Measurements from ENCODE around the gene IMPDH2. TPM values are rescaled to one million over a fixed set of nuclear protein-coding genes. Genes with fewer than 3 reads are reported as not detected.

IMPDH2 gene
- total RNA-seq, 1 experiment from 2014 or later = 576 TPM

DNA sequence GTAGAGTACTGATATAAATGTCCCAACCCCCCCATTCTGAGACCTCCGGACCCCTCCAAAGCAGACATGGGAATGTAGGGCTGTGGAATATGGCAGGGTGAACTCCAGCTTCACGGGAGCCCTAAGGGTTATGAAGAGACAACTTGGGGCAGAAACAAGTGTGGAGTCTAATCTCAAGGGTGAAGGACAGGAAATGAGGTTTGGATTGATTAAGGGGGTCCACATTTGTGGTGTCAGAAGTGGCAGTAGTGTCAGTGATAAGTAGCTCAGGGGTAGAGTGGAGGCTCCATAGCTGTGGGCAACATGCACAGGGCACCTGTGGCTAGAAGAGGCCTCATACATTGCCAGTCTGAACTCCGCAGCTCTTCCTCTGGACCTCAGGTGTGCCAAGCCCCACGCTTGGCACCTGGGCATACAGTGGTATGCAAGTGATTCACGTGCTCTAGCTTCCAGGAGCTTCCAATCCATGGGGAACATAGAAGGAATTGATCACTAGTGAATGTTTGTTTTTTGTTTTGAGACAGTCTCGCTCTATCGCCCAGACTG, 43.3 kb downstream of the IMPDH2 start:
- Histone ChIP-seq H3K4me3 (ENCODE audit: low read length) (no peak overlapping the region), H3K9me2 (replicated peaks; ENCODE audit: low read length) (no peaks in the 10 kb centered on the region), H3K4me2 (ENCODE audit: low read length) (no peak overlapping the region), H3K27ac (ENCODE audit: low read length) (no peak overlapping the region), H3K9ac (ENCODE audit: low read length) (no peak overlapping the region), H3K4me1 (ENCODE audit: insufficient read depth, low read length) (peaks cover 8% of the 10 kb centered on the region), H3K27me3 (ENCODE audit: low read length) (no peaks in the 10 kb centered on the region), H4K20me1 (ENCODE audit: low read length) (no peaks in the 10 kb centered on the region), H3F3A (ENCODE audit: low read length, unreplicated experiment) (no peaks in the 10 kb centered on the region), H2AFZ (ENCODE audit: low read length) (no peak overlapping the region), H3K9me3 (ENCODE audit: low read length) (no peaks in the 10 kb centered on the region), H3K36me3 (ENCODE audit: low read depth, low read length) (peaks cover 22% of the 10 kb centered on the region), H3K79me2 (ENCODE audit: low read length) (peaks cover 15% of the 10 kb centered on the region)
- TF ChIP-seq EZH2 (IDR thresholded peaks at IDR 0.05; ENCODE audit: low read length, unreplicated experiment) = no peak
- TF ChIP-seq, protein P1, sequence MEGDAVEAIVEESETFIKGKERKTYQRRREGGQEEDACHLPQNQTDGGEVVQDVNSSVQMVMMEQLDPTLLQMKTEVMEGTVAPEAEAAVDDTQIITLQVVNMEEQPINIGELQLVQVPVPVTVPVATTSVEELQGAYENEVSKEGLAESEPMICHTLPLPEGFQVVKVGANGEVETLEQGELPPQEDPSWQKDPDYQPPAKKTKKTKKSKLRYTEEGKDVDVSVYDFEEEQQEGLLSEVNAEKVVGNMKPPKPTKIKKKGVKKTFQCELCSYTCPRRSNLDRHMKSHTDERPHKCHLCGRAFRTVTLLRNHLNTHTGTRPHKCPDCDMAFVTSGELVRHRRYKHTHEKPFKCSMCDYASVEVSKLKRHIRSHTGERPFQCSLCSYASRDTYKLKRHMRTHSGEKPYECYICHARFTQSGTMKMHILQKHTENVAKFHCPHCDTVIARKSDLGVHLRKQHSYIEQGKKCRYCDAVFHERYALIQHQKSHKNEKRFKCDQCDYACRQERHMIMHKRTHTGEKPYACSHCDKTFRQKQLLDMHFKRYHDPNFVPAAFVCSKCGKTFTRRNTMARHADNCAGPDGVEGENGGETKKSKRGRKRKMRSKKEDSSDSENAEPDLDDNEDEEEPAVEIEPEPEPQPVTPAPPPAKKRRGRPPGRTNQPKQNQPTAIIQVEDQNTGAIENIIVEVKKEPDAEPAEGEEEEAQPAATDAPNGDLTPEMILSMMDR (conservative IDR thresholded peaks at IDR 0.05; ENCODE audit: low read depth, low read length) = no peak
- TF ChIP-seq EZH2phosphoT487 (IDR thresholded peaks at IDR 0.05; ENCODE audit: borderline replicate concordance, low read length) = no peak
- no peak for DNase-seq
- POLR2A ChIA-PET (ENCODE audit: unreplicated experiment) = no interaction called here
- BruUV-seq (replicated peaks) = no TSS peak
- CTCF ChIA-PET = no interaction called here
- intact Hi-C loops (cut with micrococcal nuclease) = no loop called here
- no peak for ATAC-seq

DNA sequence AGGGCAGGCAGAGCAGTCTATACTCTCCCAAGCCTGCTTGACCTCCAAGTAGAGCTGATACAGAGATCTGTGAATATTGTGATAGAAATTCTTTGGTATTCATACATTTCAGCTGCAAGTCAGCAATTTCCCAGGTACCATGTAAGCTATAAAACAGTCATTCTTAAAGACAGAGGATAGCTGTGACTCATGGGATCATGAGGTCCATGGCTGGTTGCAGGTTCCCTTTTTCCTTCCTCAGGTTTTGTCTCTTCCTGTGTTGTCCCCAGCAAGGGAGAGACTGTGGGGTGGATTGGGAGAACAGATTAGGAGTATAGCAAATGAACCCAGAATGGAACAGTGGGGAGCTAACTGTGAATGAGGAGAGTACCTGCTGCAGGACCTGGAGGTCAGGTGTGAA, 44.5 kb downstream of the IMPDH2 start:
- BruUV-seq (replicated peaks) = no TSS peak
- H3K9me3 ChIP-seq (ENCODE audit: low read length) = no peaks in the 10 kb centered on the region
- H3K4me1 ChIP-seq (ENCODE audit: insufficient read depth, low read length) = peaks cover 8% of the 10 kb centered on the region
- ATAC-seq (peak; percentile 7; the same call in 1 of the 2 replicates), DNase-seq (no peak)
- no peak overlapping the region for H3K27ac ChIP-seq (ENCODE audit: low read length)
- H3K9ac ChIP-seq (ENCODE audit: low read length) = no peak overlapping the region
- H3K4me3 ChIP-seq (ENCODE audit: low read length) = no peak overlapping the region
- no peaks in the 10 kb centered on the region for H3K27me3 ChIP-seq (ENCODE audit: low read length)
- no peaks in the 10 kb centered on the region for H4K20me1 ChIP-seq (ENCODE audit: low read length)
- TF ChIP-seq EZH2 (IDR thresholded peaks at IDR 0.05; ENCODE audit: low read length, unreplicated experiment) = no peak
- TF ChIP-seq, protein P1 (conservative IDR thresholded peaks at IDR 0.05; ENCODE audit: low read depth, low read length) = no peak
- no peak for TF ChIP-seq EZH2phosphoT487 (IDR thresholded peaks at IDR 0.05; ENCODE audit: borderline replicate concordance, low read length)
- no peak overlapping the region for H2AFZ ChIP-seq (ENCODE audit: low read length)
- no peaks in the 10 kb centered on the region for H3F3A ChIP-seq (ENCODE audit: low read length, unreplicated experiment)
- ChIA-PET CTCF (no interaction called here), POLR2A (ENCODE audit: unreplicated experiment) (interaction anchor here (0.6 kb wide), 1 partner anchor 267 kb away, joined by 3 read pairs; the partner anchor contains the start of gene IP6K2)
- peaks cover 8% of the 10 kb centered on the region for H3K79me2 ChIP-seq (ENCODE audit: low read length)
- intact Hi-C loops (cut with micrococcal nuclease) = no loop called here
- no peak overlapping the region for H3K4me2 ChIP-seq (ENCODE audit: low read length)
- H3K36me3 ChIP-seq (ENCODE audit: low read depth, low read length) = peaks cover 31% of the 10 kb centered on the region
- no peaks in the 10 kb centered on the region for H3K9me2 ChIP-seq (replicated peaks; ENCODE audit: low read length)

DNA sequence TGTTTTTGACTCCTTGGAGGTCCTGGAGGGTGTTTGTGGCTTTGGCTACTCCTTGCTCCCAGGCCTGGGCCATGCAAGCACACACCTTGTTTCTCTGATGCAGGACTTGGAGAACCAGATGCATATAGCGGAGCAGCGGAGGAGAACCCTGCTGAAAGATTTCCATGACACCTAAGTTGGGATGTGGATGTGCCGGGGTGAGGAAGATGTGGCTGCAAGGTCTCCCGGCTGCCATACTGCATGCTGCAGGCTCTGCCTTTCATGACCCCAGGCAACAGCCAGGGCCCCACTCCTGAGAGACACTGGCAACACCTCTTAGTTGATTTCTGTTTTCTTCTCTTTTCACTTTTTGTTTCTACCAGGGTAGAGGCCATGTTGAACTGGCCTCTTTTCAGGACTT, 46.1 kb downstream of the IMPDH2 start:
- H2AFZ ChIP-seq (ENCODE audit: low read length) = no peak overlapping the region
- H3K4me1 ChIP-seq (ENCODE audit: insufficient read depth, low read length) = no peaks in the 10 kb centered on the region
- no peak overlapping the region for H3K4me3 ChIP-seq (ENCODE audit: low read length)
- H3K4me2 ChIP-seq (ENCODE audit: low read length) = no peak overlapping the region
- intact Hi-C loops (cut with micrococcal nuclease) = no loop called here
- no peaks in the 10 kb centered on the region for H3F3A ChIP-seq (ENCODE audit: low read length, unreplicated experiment)
- H3K9me2 ChIP-seq (replicated peaks; ENCODE audit: low read length) = no peaks in the 10 kb centered on the region
- no peaks in the 10 kb centered on the region for H3K27me3 ChIP-seq (ENCODE audit: low read length)
- ChIA-PET POLR2A (ENCODE audit: unreplicated experiment) (no interaction called here), CTCF (no interaction called here)
- H3K79me2 ChIP-seq (ENCODE audit: low read length) = no peaks in the 10 kb centered on the region
- H3K9me3 ChIP-seq (ENCODE audit: low read length) = no peaks in the 10 kb centered on the region
- H3K36me3 ChIP-seq (ENCODE audit: low read depth, low read length) = peaks cover 40% of the 10 kb centered on the region
- DNase-seq = no peak
- no peak for ATAC-seq
- no peak overlapping the region for H3K9ac ChIP-seq (ENCODE audit: low read length)
- no peaks in the 10 kb centered on the region for H4K20me1 ChIP-seq (ENCODE audit: low read length)
- no peak for TF ChIP-seq EZH2 (IDR thresholded peaks at IDR 0.05; ENCODE audit: low read length, unreplicated experiment)
- no peak for TF ChIP-seq EZH2phosphoT487 (IDR thresholded peaks at IDR 0.05; ENCODE audit: borderline replicate concordance, low read length)
- TF ChIP-seq, protein P1 (conservative IDR thresholded peaks at IDR 0.05; ENCODE audit: low read depth, low read length) = no peak
- BruUV-seq (replicated peaks) = no TSS peak
- no peak overlapping the region for H3K27ac ChIP-seq (ENCODE audit: low read length)

All from PC-3 (cell line).